GM12878 (cell line): ENCODE data around the gene SEMA3A.

Experiments used
- ATF2 ChIP-seq: IDR thresholded peaks from 2 replicates; pipeline ENCODE4 v1.6.1; 2012; ENCODE audit warnings: low read length, inconsistent platforms
- CBX5 ChIP-seq: sonication (generic); IDR thresholded peaks from 2 replicates; pipeline ENCODE4 v1.6.1; 2016; ENCODE audit warnings: low read depth, moderate library complexity, mild to moderate bottlenecking, inconsistent platforms
- CTCF ChIP-seq, 3 experiments: IDR thresholded peaks in 2 of 3; conservative IDR thresholded peaks in 1 of 3; 2 replicates each; pipeline ENCODE4 v1.5.1; 2011; ENCODE audit warnings: low read depth in 3 of 3, low read length in 3 of 3, mild to moderate bottlenecking in 3 of 3, control low read depth in 2 of 3, moderate library complexity in 2 of 3, inconsistent platforms in 1 of 3, mixed read lengths in 1 of 3; ENCODE audit not compliant: control insufficient read depth in 2 of 3, insufficient read depth in 1 of 3; ENCODE audit errors: extremely low read depth in 1 of 3
- EGR1 ChIP-seq, 2 experiments: IDR thresholded peaks; 1 replicate in 1 of 2; 2 replicates in 1 of 2; pipeline ENCODE4 v1.6.1; 2011 to 2012; ENCODE audit warnings: low read depth in 2 of 2, low read length in 2 of 2, borderline replicate concordance in 1 of 2, mild to moderate bottlenecking in 1 of 2, moderate library complexity in 1 of 2
- FOS ChIP-seq: IDR thresholded peaks from 3 replicates; pipeline ENCODE4 v1.6.1; 2011; ENCODE audit warnings: borderline replicate concordance; ENCODE audit not compliant: insufficient read length; ENCODE audit errors: extremely low read depth
- FOXM1 ChIP-seq: IDR thresholded peaks from 2 replicates; pipeline ENCODE4 v1.6.1; 2012; ENCODE audit warnings: low read depth, mild to moderate bottlenecking, inconsistent platforms, low read length, moderate library complexity
- MXI1 ChIP-seq: fragments of 150-350 bp; IDR thresholded peaks from 2 replicates; pipeline ENCODE4 v1.6.1; 2011; ENCODE audit warnings: low read depth, mild to moderate bottlenecking, inconsistent platforms, low read length, improper control_type of control experiment
- NFYB ChIP-seq: IDR thresholded peaks from 2 replicates; pipeline ENCODE4 v1.6.1; 2011; ENCODE audit warnings: low read depth, mild to moderate bottlenecking, low read length, improper control_type of control experiment, moderate library complexity; ENCODE audit not compliant: insufficient read depth
- POLR2A ChIP-seq: IDR thresholded peaks from 2 replicates; pipeline ENCODE4 v1.6.1; 2011; ENCODE audit warnings: low read depth, mild to moderate bottlenecking, low read length
- TF ChIP-seq, protein P1 (sequence below): IDR thresholded peaks from 2 replicates; pipeline ENCODE4 v1.6.1; 2012; ENCODE audit warnings: low read depth, low read length, improper control_type of control experiment
- TF ChIP-seq, protein P2 (sequence below): fragments of 450-650 bp; IDR thresholded peaks from 2 replicates; pipeline ENCODE4 v1.6.1; 2017; ENCODE audit warnings: borderline replicate concordance
- TF ChIP-seq, protein P3 (sequence below): fragments of 450-650 bp; IDR thresholded peaks from 2 replicates; pipeline ENCODE4 v1.6.1; 2017; ENCODE audit warnings: mild to moderate bottlenecking, moderate library complexity

DNA sequence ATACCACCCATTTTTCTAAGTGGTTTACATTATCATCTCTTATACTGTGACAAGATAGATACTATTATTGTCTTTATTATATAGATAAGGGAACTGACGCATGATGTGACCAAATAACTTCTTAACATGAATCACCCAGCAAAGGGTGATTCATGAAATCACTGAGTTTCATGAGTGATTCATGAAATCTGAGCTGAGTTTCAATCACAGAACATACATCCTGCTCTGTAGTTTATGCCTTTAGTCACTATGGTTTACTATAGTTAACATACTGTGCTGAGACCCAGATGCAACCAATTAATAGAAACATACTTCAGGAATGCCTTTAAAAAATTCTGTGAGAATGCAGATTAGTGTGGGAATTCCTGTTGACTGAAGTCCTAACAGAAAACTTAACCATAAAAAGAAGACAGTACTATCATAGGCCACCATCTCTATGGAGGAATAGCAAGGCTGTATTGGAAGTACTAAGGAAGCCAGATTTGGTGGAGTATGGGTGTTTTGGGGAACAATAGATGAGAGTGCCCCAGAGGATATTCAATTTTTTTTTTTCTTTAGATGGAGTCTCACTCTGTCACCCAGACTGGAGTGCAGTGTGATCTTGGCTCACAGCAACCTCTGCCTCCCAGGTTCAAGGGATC, 43.1 kb upstream of the SEMA3A start:
- no peak for TF ChIP-seq CTCF (IDR thresholded peaks at IDR 0.05 in 2 of 3, conservative IDR thresholded peaks at IDR 0.05 in 1 of 3; ENCODE audit: control insufficient read depth in 2 of 3, extremely low read depth in 1 of 3, insufficient read depth in 1 of 3, low read depth in 3 of 3, low read length in 3 of 3)
- TF ChIP-seq POLR2A: no peak
- TF ChIP-seq, protein P1, sequence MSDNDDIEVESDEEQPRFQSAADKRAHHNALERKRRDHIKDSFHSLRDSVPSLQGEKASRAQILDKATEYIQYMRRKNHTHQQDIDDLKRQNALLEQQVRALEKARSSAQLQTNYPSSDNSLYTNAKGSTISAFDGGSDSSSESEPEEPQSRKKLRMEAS: no peak
- no peak for TF ChIP-seq FOXM1
- no peak for TF ChIP-seq ATF2
- no peak for TF ChIP-seq EGR1 (IDR thresholded peaks at IDR 0.05; ENCODE audit: borderline replicate concordance in 1 of 2, low read depth in 2 of 2, low read length in 2 of 2)
- TF ChIP-seq, protein P2, sequence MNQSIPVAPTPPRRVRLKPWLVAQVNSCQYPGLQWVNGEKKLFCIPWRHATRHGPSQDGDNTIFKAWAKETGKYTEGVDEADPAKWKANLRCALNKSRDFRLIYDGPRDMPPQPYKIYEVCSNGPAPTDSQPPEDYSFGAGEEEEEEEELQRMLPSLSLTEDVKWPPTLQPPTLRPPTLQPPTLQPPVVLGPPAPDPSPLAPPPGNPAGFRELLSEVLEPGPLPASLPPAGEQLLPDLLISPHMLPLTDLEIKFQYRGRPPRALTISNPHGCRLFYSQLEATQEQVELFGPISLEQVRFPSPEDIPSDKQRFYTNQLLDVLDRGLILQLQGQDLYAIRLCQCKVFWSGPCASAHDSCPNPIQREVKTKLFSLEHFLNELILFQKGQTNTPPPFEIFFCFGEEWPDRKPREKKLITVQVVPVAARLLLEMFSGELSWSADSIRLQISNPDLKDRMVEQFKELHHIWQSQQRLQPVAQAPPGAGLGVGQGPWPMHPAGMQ: no peak
- no peak for TF ChIP-seq MXI1
- TF ChIP-seq, protein P3, sequence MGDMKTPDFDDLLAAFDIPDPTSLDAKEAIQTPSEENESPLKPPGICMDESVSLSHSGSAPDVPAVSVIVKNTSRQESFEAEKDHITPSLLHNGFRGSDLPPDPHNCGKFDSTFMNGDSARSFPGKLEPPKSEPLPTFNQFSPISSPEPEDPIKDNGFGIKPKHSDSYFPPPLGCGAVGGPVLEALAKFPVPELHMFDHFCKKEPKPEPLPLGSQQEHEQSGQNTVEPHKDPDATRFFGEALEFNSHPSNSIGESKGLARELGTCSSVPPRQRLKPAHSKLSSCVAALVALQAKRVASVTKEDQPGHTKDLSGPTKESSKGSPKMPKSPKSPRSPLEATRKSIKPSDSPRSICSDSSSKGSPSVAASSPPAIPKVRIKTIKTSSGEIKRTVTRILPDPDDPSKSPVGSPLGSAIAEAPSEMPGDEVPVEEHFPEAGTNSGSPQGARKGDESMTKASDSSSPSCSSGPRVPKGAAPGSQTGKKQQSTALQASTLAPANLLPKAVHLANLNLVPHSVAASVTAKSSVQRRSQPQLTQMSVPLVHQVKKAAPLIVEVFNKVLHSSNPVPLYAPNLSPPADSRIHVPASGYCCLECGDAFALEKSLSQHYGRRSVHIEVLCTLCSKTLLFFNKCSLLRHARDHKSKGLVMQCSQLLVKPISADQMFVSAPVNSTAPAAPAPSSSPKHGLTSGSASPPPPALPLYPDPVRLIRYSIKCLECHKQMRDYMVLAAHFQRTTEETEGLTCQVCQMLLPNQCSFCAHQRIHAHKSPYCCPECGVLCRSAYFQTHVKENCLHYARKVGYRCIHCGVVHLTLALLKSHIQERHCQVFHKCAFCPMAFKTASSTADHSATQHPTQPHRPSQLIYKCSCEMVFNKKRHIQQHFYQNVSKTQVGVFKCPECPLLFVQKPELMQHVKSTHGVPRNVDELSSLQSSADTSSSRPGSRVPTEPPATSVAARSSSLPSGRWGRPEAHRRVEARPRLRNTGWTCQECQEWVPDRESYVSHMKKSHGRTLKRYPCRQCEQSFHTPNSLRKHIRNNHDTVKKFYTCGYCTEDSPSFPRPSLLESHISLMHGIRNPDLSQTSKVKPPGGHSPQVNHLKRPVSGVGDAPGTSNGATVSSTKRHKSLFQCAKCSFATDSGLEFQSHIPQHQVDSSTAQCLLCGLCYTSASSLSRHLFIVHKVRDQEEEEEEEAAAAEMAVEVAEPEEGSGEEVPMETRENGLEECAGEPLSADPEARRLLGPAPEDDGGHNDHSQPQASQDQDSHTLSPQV: no peak
- TF ChIP-seq CBX5: no peak
- TF ChIP-seq FOS: no peak
- no peak for TF ChIP-seq NFYB
